MM.1S (cell line): ENCODE measurements around the gene ZNF658.
"Not testable (repeated sequence)": the region's sequence is repeated elsewhere in the genome, so short reads cannot be mapped to it uniquely, and the experiment has no call there.

ENCODE experiments used
- DNase-seq: peaks from one replicate; pipeline ENCODE4 v3.0.0-alpha.2; 2015
- H2AFZ ChIP-seq: fragments of 300-600 bp; sonication (generic); 2 replicates; pipeline ENCODE4 v1.6.0; 2016; ENCODE audit warnings: antibody characterized with exemption, low read length
- H3F3A ChIP-seq: fragments of 300-600 bp; sonication (generic); 2 replicates; pipeline ENCODE4 v1.6.1; 2016; ENCODE audit warnings: mild to moderate bottlenecking, antibody characterized with exemption, low read length, moderate library complexity, mixed read lengths; ENCODE audit not compliant: insufficient read depth
- H3K27ac ChIP-seq: fragments of 300-600 bp; sonication (generic); 2 replicates; pipeline ENCODE4 v1.5.1; 2016; ENCODE audit warnings: mild to moderate bottlenecking, low read length
- H3K27me3 ChIP-seq: fragments of 300-600 bp; sonication (generic); replicated peaks from 2 replicates; pipeline ENCODE4 v1.6.0; 2016; ENCODE audit warnings: low read length; ENCODE audit not compliant: insufficient read depth
- H3K36me3 ChIP-seq: fragments of 300-600 bp; sonication (generic); replicated peaks from 2 replicates; pipeline ENCODE4 v1.6.1; 2016; ENCODE audit warnings: mild to moderate bottlenecking, low read length, mixed read lengths; ENCODE audit not compliant: insufficient read depth
- H3K4me1 ChIP-seq: fragments of 300-600 bp; sonication (generic); 2 replicates; pipeline ENCODE4 v1.6.1; 2016; ENCODE audit warnings: low read length, mixed read lengths
- H3K4me2 ChIP-seq: fragments of 300-600 bp; sonication (generic); 2 replicates; pipeline ENCODE4 v1.6.0; 2016; ENCODE audit warnings: low read depth, low read length
- H3K4me3 ChIP-seq: fragments of 300-600 bp; sonication (generic); 2 replicates; pipeline ENCODE4 v1.5.1; 2016; ENCODE audit warnings: low read length, mixed read lengths
- H3K79me2 ChIP-seq: fragments of 300-600 bp; sonication (generic); 2 replicates; pipeline ENCODE4 v1.6.1; 2016; ENCODE audit warnings: mixed run types, low read length, mixed read lengths
- H3K9ac ChIP-seq: fragments of 300-600 bp; sonication (generic); 2 replicates; pipeline ENCODE4 v1.6.1; 2016; ENCODE audit warnings: low read length, mixed read lengths
- H3K9me2 ChIP-seq: fragments of 300-600 bp; sonication (generic); replicated peaks from 2 replicates; pipeline ENCODE4 v1.6.1; 2016; ENCODE audit warnings: mild to moderate bottlenecking, low read length, mixed read lengths; ENCODE audit not compliant: insufficient read depth
- H3K9me3 ChIP-seq: fragments of 300-600 bp; sonication (generic); replicated peaks from 2 replicates; pipeline ENCODE4 v1.6.1; 2016; ENCODE audit warnings: mild to moderate bottlenecking, low read length, mixed read lengths; ENCODE audit not compliant: insufficient read depth
- H4K20me1 ChIP-seq: fragments of 300-600 bp; sonication (generic); 2 replicates; pipeline ENCODE4 v1.6.1; 2016; ENCODE audit warnings: mild to moderate bottlenecking, low read length, moderate library complexity, mixed read lengths; ENCODE audit not compliant: insufficient read depth

ZNF658 gene

DNA sequence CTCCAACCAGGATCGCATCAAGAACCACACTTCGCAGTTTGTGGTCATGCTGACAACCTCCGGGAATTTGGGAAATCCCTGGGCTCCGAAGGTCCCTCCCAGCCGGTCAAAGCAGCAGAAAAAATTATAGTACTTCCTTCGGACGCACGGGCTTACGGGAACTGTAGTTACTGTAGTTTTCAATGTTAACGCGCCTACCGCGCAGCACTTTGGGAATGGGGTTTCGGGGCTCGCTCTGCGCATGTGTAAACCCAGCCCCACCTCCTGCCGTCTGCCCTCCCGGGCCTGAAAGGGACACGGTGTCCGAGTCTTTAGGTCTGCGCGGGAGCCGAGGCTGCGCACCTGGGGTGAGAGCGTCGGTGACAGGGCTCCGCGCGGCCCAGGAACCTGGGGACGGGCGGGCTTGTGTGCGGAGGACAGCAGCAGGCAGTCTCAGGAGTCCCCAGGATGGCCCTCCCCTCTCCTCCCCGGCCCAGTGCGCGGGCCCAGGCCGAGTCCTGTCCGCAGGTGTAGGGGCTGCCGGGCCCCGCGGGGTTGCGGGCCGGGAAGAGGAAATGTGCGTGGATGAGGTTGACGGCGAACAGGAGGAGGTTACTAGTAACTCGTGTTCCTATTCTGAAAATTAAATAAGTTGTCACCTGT lies at the start of gene ZNF658:
TSS of gene ZNF658 (plus strand) at position 236 of the 642 bp plus-strand sequence. CDS start 2,837 bp downstream, outside the sequence.
- H2AFZ ChIP-seq, H3K9me2 ChIP-seq, H3K9me3 ChIP-seq, H3K27ac ChIP-seq, H3K79me2 ChIP-seq, H3F3A ChIP-seq, H3K4me1 ChIP-seq, H3K27me3 ChIP-seq, H4K20me1 ChIP-seq, H3K36me3 ChIP-seq: not testable (repeated sequence)
- H3K9ac ChIP-seq, result peak within 1 kb of the TSS; percentile 28; the same call in 1 of the 2 replicates
- H3K4me3 ChIP-seq, result peak within 1 kb of the TSS; percentile 46
- peak within 1 kb of the TSS; percentile 29; the same call in 1 of the 2 replicates for H3K4me2 ChIP-seq
- DNase-seq, result peak; percentile 82

DNA sequence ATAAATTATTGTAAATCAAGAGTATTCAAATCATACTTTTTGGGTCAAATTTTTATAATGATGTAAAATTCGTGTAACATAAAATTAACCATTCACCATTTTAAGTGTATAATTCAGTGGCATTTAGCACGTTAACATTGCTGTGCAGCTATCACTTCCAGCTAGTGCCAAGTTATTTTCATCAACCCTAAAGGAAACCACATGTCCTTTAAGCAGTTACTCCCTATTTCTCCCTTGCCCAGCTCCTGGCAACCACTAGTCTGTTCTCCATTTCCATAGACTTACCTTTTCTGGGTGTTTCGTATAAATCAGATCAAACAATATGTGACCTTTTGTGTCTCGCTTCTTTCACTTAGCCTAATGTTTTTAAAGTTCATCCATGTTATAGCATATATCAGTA lies 38.8 kb upstream of the ZNF658 start:
- H3K27ac ChIP-seq, H4K20me1 ChIP-seq, H3K79me2 ChIP-seq, H3F3A ChIP-seq, H3K4me1 ChIP-seq, H3K4me2 ChIP-seq, H3K4me3 ChIP-seq, H3K36me3 ChIP-seq, H3K27me3 ChIP-seq, H3K9ac ChIP-seq, H3K9me3 ChIP-seq, H3K9me2 ChIP-seq, H2AFZ ChIP-seq, DNase-seq: not testable (repeated sequence)

GRCh38 chr9:66868660-66869059 lies 31.9 kb upstream of the ZNF658 start:
- not testable (repeated sequence) for H3K27ac ChIP-seq, H2AFZ ChIP-seq, H3K79me2 ChIP-seq, H3K4me3 ChIP-seq, H3F3A ChIP-seq, H3K4me1 ChIP-seq, H3K9me2 ChIP-seq, H3K4me2 ChIP-seq, H4K20me1 ChIP-seq, H3K9ac ChIP-seq, DNase-seq, H3K9me3 ChIP-seq, H3K36me3 ChIP-seq, H3K27me3 ChIP-seq

- not testable (repeated sequence) for H3K36me3 ChIP-seq, H2AFZ ChIP-seq, H3K27ac ChIP-seq, H3F3A ChIP-seq, H4K20me1 ChIP-seq, H3K4me1 ChIP-seq, H3K9me3 ChIP-seq, H3K27me3 ChIP-seq, H3K9me2 ChIP-seq, H3K9ac ChIP-seq, DNase-seq, H3K79me2 ChIP-seq, H3K4me3 ChIP-seq, H3K4me2 ChIP-seq
Measured at GRCh38 chr9:66880605-66881004, 19.9 kb upstream of the ZNF658 start.

- not testable (repeated sequence) for H3F3A ChIP-seq, H3K4me2 ChIP-seq, DNase-seq, H3K4me1 ChIP-seq, H3K27me3 ChIP-seq, H3K27ac ChIP-seq, H3K9me2 ChIP-seq, H2AFZ ChIP-seq, H3K9me3 ChIP-seq, H3K4me3 ChIP-seq, H4K20me1 ChIP-seq, H3K36me3 ChIP-seq, H3K9ac ChIP-seq, H3K79me2 ChIP-seq
Measured at GRCh38 chr9:66881847-66882246, 18.7 kb upstream of the ZNF658 start.

GRCh38 chr9:66890334-66890733 lies 10.2 kb upstream of the ZNF658 start:
- DNase-seq, H3K9me3 ChIP-seq, H3K4me3 ChIP-seq, H3K9ac ChIP-seq, H3K79me2 ChIP-seq, H3K27ac ChIP-seq, H2AFZ ChIP-seq, H4K20me1 ChIP-seq, H3F3A ChIP-seq, H3K4me2 ChIP-seq, H3K9me2 ChIP-seq, H3K27me3 ChIP-seq, H3K4me1 ChIP-seq, H3K36me3 ChIP-seq: not testable (repeated sequence)

GRCh38 chr9:66901141-66901540 lies 616 bp downstream of the ZNF658 start:
- H3K36me3 ChIP-seq, H2AFZ ChIP-seq, H3K27ac ChIP-seq, H3K79me2 ChIP-seq, H3F3A ChIP-seq, H3K4me1 ChIP-seq, H4K20me1 ChIP-seq, H3K9me3 ChIP-seq, H3K27me3 ChIP-seq, H3K9me2 ChIP-seq: not testable (repeated sequence)
- DNase-seq, result peak; percentile 6
- Histone ChIP-seq H3K9ac (peak overlapping the region; percentile 28; the same call in 1 of the 2 replicates), H3K4me2 (peak overlapping the region; percentile 29; the same call in 1 of the 2 replicates), H3K4me3 (peak overlapping the region; percentile 46; the same call in 1 of the 2 replicates)

DNA sequence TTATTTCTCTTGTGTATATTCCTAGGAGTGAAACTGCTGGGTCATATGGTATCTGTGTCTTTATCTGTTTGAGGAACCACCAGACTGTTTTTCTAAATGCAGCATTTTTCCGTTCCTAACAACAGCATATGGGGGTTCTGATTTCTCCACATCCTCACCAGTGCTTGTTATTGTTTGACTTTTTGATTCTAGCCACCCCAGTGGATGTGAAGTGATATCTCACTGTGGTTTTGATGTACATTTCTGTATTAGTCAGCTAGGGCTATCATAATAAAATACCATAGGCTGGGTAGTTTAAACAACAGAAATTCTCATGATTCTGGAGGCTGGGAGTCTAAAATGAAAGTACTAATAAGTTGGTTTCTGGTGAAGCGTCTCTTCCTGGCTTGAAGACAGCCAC lies 9.0 kb downstream of the ZNF658 start:
- not testable (repeated sequence) for H3K9ac ChIP-seq, H3K4me3 ChIP-seq, DNase-seq, H3F3A ChIP-seq, H3K9me2 ChIP-seq, H4K20me1 ChIP-seq, H3K36me3 ChIP-seq, H3K27me3 ChIP-seq, H3K4me1 ChIP-seq, H3K27ac ChIP-seq, H3K9me3 ChIP-seq, H3K4me2 ChIP-seq, H2AFZ ChIP-seq, H3K79me2 ChIP-seq
